Prostate gland (tissue), 2 donors: ENCODE measurements around the gene OGFOD3. TPM values are rescaled to one million over a fixed set of nuclear protein-coding genes. Genes with fewer than 3 reads are reported as not detected.
"Not testable (repeated sequence)": the region's sequence is repeated elsewhere in the genome, so short reads cannot be mapped to it uniquely, and the experiment has no call there.

ENCODE experiments used
- DNase-seq: peaks from one replicate; pipeline ENCODE4 v3.0.0-alpha.2; 2019; ENCODE audit warnings: low spot score
- H3K27ac ChIP-seq, 2 donors: fragments of 200-600 bp; sonication (generic); 2 replicates each; pipeline ENCODE4 v1.5.1; 2017 to 2019
- H3K27me3 ChIP-seq: fragments of 200-600 bp; sonication (generic); replicated peaks from 2 replicates; pipeline ENCODE4 v1.5.1; 2019; ENCODE audit not compliant: insufficient read depth
- H3K36me3 ChIP-seq, 2 donors: fragments of 200-600 bp; sonication (generic); 1 replicate in 1 of 2; 2 replicates in 1 of 2; pipeline versions ENCODE4 v1.5.1 to v1.8.1; 2017 to 2019
- H3K4me1 ChIP-seq: fragments of 200-600 bp; sonication (generic); replicated peaks from 2 replicates; pipeline ENCODE4 v1.5.1; 2019
- H3K4me3 ChIP-seq, 2 donors: fragments of 200-600 bp; sonication (generic); 2 replicates each; pipeline ENCODE4 v1.5.1; 2017 to 2019
- H3K9me3 ChIP-seq: fragments of 200-600 bp; sonication (generic); 2 replicates; pipeline ENCODE4 v1.5.1; 2017
- CTCF ChIP-seq, 4 experiments: fragments of 200-600 bp in 2 of 4; fragments of 450-650 bp in 2 of 4; sonication (generic) in 2 of 4; IDR thresholded peaks; 1 replicate in 3 of 4; 2 replicates in 1 of 4; pipeline ENCODE4 v1.5.1; 2016 to 2019; ENCODE audit warnings: antibody characterized with exemption in 4 of 4, mild to moderate bottlenecking in 2 of 4, moderate library complexity in 2 of 4
- POLR2A ChIP-seq: fragments of 450-650 bp; IDR thresholded peaks from one replicate; pipeline ENCODE4 v1.6.1; 2016; ENCODE audit warnings: antibody characterized with exemption, mild to moderate bottlenecking
- POLR2AphosphoS5 ChIP-seq: sonication (generic); formaldehyde crosslinking; IDR thresholded peaks from one replicate; pipeline ENCODE4 v1.6.1; 2017; ENCODE audit warnings: antibody characterized with exemption
- WGBS: methylation state at CpG from one replicate; pipeline ENCODE4 v1.1.5; 2018; 5-methylcytosine and 5-hydroxymethylcytosine counted together
- intact Hi-C: fragments of 100-400 bp; cut with DNase I; formaldehyde crosslinking; loops from one replicate; pipeline ENCODE4 v1.14.2; 2022
- total RNA-seq, 2 donors: library from RNA; depleted of rRNA; stranded (reverse); fragments of >200 nt; gene quantifications; one replicate each; pipeline ENCODE4 v1.1.0, GENCODE V29; 2016

Gene OGFOD3
- total RNA-seq, 2 donors from 2014 or later, result 41.0 to 65.8 TPM

- H3K4me1 ChIP-seq, result no peaks in the 10 kb centered on the region
- 84% methylated on average over 6 of the region's 6 CpGs for WGBS
- H3K36me3 ChIP-seq, result peaks cover 2 to 11% of the 10 kb centered on the region in 2 donors
- no peak overlapping the region for H3K4me3 ChIP-seq
- no peak for TF ChIP-seq CTCF (IDR thresholded peaks at IDR 0.05)
- TF ChIP-seq POLR2A, result no peak
- no peak for TF ChIP-seq POLR2AphosphoS5
- DNase-seq, result no peak
- intact Hi-C loops, result no loop called here
- H3K27me3 ChIP-seq, result no peaks in the 10 kb centered on the region
- H3K9me3 ChIP-seq, result no peaks in the 10 kb centered on the region
- no peak overlapping the region for H3K27ac ChIP-seq
These were observed 45.0 kb upstream of the OGFOD3 start for GRCh38 chr17:82463391-82463790.

GRCh38 chr17:82461827-82462524, 43.6 kb upstream of the OGFOD3 start:
- intact Hi-C loops, result no loop called here
- H3K4me1 ChIP-seq, result peaks cover 8% of the 10 kb centered on the region
- no peak overlapping the region for H3K4me3 ChIP-seq
- no peak overlapping the region for H3K27ac ChIP-seq
- no peak for TF ChIP-seq POLR2A
- no peak for TF ChIP-seq CTCF (IDR thresholded peaks at IDR 0.05)
- TF ChIP-seq POLR2AphosphoS5, result no peak
- DNase-seq, result no peak
- WGBS, result 73% methylated on average over 10 of the region's 10 CpGs
- no peaks in the 10 kb centered on the region for H3K27me3 ChIP-seq
- peaks cover 2 to 11% of the 10 kb centered on the region in 2 donors for H3K36me3 ChIP-seq
- no peaks in the 10 kb centered on the region for H3K9me3 ChIP-seq

GRCh38 chr17:82459936-82460335, 41.5 kb upstream of the OGFOD3 start:
- 89% methylated on average over 9 of the region's 9 CpGs for WGBS
- not testable (repeated sequence) for H3K27me3 ChIP-seq, H3K4me3 ChIP-seq, H3K36me3 ChIP-seq, H3K4me1 ChIP-seq, H3K9me3 ChIP-seq, DNase-seq, H3K27ac ChIP-seq
- intact Hi-C loops, result loop anchor here (2.0 to 5.0 kb wide), 2 partner anchors 37 to 41 kb away; partner anchors contain the start of genes HEXD and OGFOD3

GRCh38 chr17:82458885-82459424, 40.6 kb upstream of the OGFOD3 start:
- Histone ChIP-seq H3K9me3 (no peaks in the 10 kb centered on the region), H3K4me1 (peaks cover 8% of the 10 kb centered on the region), H3K36me3 (no peaks in the 10 kb centered on the region), H3K27ac (peak overlapping the region; percentile 100), H3K27me3 (no peaks in the 10 kb centered on the region), H3K4me3 (peak overlapping the region; percentile 67 to 95)
- under 1% methylated on average over 32 of the region's 62 CpGs for WGBS
- intact Hi-C loops, result loop anchor here (2.0 to 5.0 kb wide), 2 partner anchors 38 to 40 kb away; partner anchors contain the start of genes HEXD and OGFOD3
- TF ChIP-seq POLR2A (no peak), CTCF (IDR thresholded peaks at IDR 0.05) (no peak), POLR2AphosphoS5 (no peak)
- no peak for DNase-seq

GRCh38 chr17:82458179-82458884, 39.9 kb upstream of the OGFOD3 start, which contains the start of gene NARF:
Gene NARF (plus strand): TSS chr17:82458741. CDS start chr17:82458804, 63 bp downstream.
- intact Hi-C loops, result loop anchor here (2.0 to 5.0 kb wide), 2 partner anchors 39 to 40 kb away; partner anchors contain the start of genes HEXD and OGFOD3
- no peaks in the 10 kb centered on the region for H3K27me3 ChIP-seq

More at GRCh38 chr17:82458179-82458884, 39.9 kb upstream of the OGFOD3 start, which contains the start of gene NARF:
- peak; percentile 98 for DNase-seq
- TF ChIP-seq CTCF (IDR thresholded peaks at IDR 0.05), result no peak
- TF ChIP-seq POLR2A, result peak; percentile 93
- TF ChIP-seq POLR2AphosphoS5, result peak; percentile 96
- peak within 1 kb of the TSS; percentile 67 to 95 for H3K4me3 ChIP-seq
- no peaks in the 10 kb centered on the region for H3K36me3 ChIP-seq
- under 1% methylated on average over 59 of the region's 85 CpGs for WGBS
- H3K27ac ChIP-seq, result peak within 1 kb of the TSS; percentile 100
- H3K4me1 ChIP-seq, result peaks cover 8% of the 10 kb centered on the region
- no peaks in the 10 kb centered on the region for H3K9me3 ChIP-seq
